ENCODE measurements around the gene CDH13. TPM values are rescaled to one million over a fixed set of nuclear protein-coding genes. Genes with fewer than 3 reads are reported as not detected.

The CDH13 gene
- total RNA-seq, 1 donor from 2014 or later: 2.3 TPM

GRCh38 chr16:83143788-83144187 lies 517.0 kb downstream of the CDH13 start:
- H3K27me3 Mint-ChIP-seq (ENCODE audit: unreplicated experiment): no peaks in the 10 kb centered on the region
- no peak overlapping the region for H3K27ac Mint-ChIP-seq (ENCODE audit: unreplicated experiment)

DNA sequence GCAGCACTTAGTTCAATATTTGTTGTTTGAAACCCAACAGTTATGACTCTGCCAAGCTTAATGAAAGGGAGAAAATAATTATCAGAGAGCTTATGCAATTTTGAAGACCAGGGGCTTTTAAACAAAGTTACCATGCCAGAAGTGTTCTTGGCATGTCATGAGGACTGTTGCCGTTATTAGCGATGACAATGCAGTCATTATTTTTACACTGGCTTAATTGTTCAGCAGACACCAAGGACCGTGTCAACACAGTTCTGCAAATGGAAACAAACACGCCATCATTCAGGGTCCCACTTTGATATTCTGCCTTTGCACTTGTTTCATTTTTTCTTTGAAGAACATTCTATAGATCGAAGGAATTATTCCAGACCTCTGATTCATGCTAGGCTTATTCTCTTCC lies 518.5 kb downstream of the CDH13 start:
- Mint-ChIP-seq H3K4me3 (ENCODE audit: unreplicated experiment) (no peak overlapping the region), H3K27me3 (ENCODE audit: unreplicated experiment) (no peaks in the 10 kb centered on the region), H3K36me3 (ENCODE audit: low read depth, unreplicated experiment) (no peaks in the 10 kb centered on the region), H3K4me1 (ENCODE audit: unreplicated experiment) (peaks cover 7% of the 10 kb centered on the region), H3K27ac (ENCODE audit: unreplicated experiment) (no peak overlapping the region), H3K9me3 (ENCODE audit: unreplicated experiment) (no peaks in the 10 kb centered on the region)
- DNase-seq (ENCODE audit: low spot score): no peak
- TF ChIP-seq, protein P1, sequence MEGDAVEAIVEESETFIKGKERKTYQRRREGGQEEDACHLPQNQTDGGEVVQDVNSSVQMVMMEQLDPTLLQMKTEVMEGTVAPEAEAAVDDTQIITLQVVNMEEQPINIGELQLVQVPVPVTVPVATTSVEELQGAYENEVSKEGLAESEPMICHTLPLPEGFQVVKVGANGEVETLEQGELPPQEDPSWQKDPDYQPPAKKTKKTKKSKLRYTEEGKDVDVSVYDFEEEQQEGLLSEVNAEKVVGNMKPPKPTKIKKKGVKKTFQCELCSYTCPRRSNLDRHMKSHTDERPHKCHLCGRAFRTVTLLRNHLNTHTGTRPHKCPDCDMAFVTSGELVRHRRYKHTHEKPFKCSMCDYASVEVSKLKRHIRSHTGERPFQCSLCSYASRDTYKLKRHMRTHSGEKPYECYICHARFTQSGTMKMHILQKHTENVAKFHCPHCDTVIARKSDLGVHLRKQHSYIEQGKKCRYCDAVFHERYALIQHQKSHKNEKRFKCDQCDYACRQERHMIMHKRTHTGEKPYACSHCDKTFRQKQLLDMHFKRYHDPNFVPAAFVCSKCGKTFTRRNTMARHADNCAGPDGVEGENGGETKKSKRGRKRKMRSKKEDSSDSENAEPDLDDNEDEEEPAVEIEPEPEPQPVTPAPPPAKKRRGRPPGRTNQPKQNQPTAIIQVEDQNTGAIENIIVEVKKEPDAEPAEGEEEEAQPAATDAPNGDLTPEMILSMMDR (IDR thresholded peaks at IDR 0.05; ENCODE audit: unreplicated experiment): no peak

More at GRCh38 chr16:83143788-83144187, 517.0 kb downstream of the CDH13 start:
- TF ChIP-seq, protein P1 (IDR thresholded peaks at IDR 0.05; ENCODE audit: unreplicated experiment): no peak
- no peak overlapping the region for H3K4me3 Mint-ChIP-seq (ENCODE audit: unreplicated experiment)
- H3K36me3 Mint-ChIP-seq (ENCODE audit: low read depth, unreplicated experiment): no peaks in the 10 kb centered on the region
- no peak for DNase-seq (ENCODE audit: low spot score)
- no peaks in the 10 kb centered on the region for H3K9me3 Mint-ChIP-seq (ENCODE audit: unreplicated experiment)
- H3K4me1 Mint-ChIP-seq (ENCODE audit: unreplicated experiment): peaks cover 7% of the 10 kb centered on the region

DNA sequence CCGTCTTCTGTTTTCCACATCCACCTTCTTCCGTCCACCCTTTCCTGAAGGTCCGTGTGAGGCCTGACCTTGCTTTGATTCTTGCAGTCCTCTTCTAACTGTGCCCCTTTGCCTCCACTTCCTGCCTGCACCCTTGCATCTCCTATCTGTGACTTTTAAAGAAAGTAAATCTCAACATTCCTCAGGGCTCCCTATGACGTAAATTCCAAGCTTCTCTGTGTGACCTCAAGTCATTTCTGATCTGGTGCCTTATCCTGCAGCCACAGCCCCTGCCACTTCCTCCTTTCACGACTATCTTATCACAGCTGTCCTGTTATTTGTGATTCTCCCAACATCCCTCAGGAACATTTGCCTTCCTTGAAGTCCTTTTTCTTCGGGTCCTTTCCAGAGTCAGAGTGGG lies 520.5 kb downstream of the CDH13 start:
- H3K4me1 Mint-ChIP-seq (ENCODE audit: unreplicated experiment): peaks cover 7% of the 10 kb centered on the region
- H3K4me3 Mint-ChIP-seq (ENCODE audit: unreplicated experiment): no peak overlapping the region
- no peaks in the 10 kb centered on the region for H3K27me3 Mint-ChIP-seq (ENCODE audit: unreplicated experiment)
- DNase-seq (ENCODE audit: low spot score): peak; percentile 4
- H3K9me3 Mint-ChIP-seq (ENCODE audit: unreplicated experiment): no peaks in the 10 kb centered on the region
- no peaks in the 10 kb centered on the region for H3K36me3 Mint-ChIP-seq (ENCODE audit: low read depth, unreplicated experiment)
- H3K27ac Mint-ChIP-seq (ENCODE audit: unreplicated experiment): peak overlapping the region; percentile 59
- TF ChIP-seq, protein P1 (IDR thresholded peaks at IDR 0.05; ENCODE audit: unreplicated experiment): no peak

DNA sequence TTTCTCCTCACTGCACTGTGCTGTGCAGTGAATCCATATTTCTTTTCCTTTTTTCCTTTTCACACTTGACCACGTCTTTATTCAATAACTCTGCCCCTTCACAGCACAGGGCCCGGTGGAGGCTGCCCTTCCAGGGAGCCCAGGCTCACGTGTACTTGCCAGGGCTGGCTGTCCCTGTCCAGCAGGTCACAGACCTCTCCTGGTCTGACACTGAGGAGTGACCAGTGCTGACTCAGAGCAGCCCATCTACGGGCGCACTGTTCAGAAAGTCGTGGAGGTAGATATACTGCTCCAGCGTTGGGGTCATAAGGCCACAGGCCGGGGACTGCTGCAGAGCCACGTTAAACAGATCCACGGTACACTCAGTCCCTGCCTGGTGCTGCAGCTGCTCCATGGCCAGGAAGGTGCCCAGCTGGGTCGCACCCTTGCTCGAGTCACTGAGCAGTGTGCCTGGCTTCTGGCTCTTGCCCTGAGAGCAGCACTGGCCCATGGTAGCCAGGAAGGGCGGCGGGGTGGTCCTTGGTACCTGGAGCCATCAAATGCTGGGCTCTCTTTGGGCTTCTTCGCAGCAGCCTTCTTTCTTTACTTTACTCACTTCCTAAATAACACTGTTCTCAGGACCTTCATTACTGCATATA lies 531.7 kb downstream of the CDH13 start:
- DNase-seq (ENCODE audit: low spot score): no peak
- TF ChIP-seq, protein P1 (IDR thresholded peaks at IDR 0.05; ENCODE audit: unreplicated experiment): no peak
- no peaks in the 10 kb centered on the region for H3K27me3 Mint-ChIP-seq (ENCODE audit: unreplicated experiment)
- no peak overlapping the region for H3K4me3 Mint-ChIP-seq (ENCODE audit: unreplicated experiment)
- no peaks in the 10 kb centered on the region for H3K4me1 Mint-ChIP-seq (ENCODE audit: unreplicated experiment)
- H3K36me3 Mint-ChIP-seq (ENCODE audit: low read depth, unreplicated experiment): no peaks in the 10 kb centered on the region
- no peak overlapping the region for H3K27ac Mint-ChIP-seq (ENCODE audit: unreplicated experiment)
- no peaks in the 10 kb centered on the region for H3K9me3 Mint-ChIP-seq (ENCODE audit: unreplicated experiment)

- DNase-seq (ENCODE audit: low spot score): no peak
- Mint-ChIP-seq H3K36me3 (ENCODE audit: low read depth, unreplicated experiment) (no peaks in the 10 kb centered on the region), H3K4me3 (ENCODE audit: unreplicated experiment) (no peak overlapping the region), H3K27ac (ENCODE audit: unreplicated experiment) (no peak overlapping the region), H3K4me1 (ENCODE audit: unreplicated experiment) (no peaks in the 10 kb centered on the region), H3K9me3 (ENCODE audit: unreplicated experiment) (no peaks in the 10 kb centered on the region), H3K27me3 (ENCODE audit: unreplicated experiment) (no peaks in the 10 kb centered on the region)
- TF ChIP-seq, protein P1 (IDR thresholded peaks at IDR 0.05; ENCODE audit: unreplicated experiment): no peak
Observed at GRCh38 chr16:83159049-83159448, 532.3 kb downstream of the CDH13 start.

All from endothelial cell (in vitro differentiated cells).